Central memory CD4-positive, alpha-beta T cell (primary cell): ENCODE data around the gene FEZF2.

ENCODE experiments used
- DNase-seq: peaks from one replicate; pipeline ENCODE4 v3.0.0; 2022

Gene FEZF2

DNA sequence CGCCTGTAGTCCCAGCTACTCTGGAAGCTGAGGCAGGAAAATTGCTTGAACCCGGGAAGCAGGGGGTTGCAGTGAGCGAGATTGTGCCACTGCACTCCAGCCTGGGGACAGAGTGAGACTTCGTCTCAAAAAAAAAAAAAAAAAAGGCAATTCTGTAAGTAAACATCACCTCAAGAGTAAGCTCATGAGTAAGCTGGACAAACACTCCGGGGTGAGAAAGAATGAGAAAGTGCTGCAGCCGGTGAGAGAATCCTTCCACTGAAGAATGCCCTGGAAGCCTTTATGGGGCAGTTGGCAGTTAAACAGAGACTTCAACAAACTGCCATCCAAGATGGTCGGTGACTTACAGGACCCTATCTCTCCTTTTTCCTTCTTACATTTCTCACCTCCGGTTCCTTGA, 47.5 kb downstream of the FEZF2 start:
- DNase-seq = no peak

DNA sequence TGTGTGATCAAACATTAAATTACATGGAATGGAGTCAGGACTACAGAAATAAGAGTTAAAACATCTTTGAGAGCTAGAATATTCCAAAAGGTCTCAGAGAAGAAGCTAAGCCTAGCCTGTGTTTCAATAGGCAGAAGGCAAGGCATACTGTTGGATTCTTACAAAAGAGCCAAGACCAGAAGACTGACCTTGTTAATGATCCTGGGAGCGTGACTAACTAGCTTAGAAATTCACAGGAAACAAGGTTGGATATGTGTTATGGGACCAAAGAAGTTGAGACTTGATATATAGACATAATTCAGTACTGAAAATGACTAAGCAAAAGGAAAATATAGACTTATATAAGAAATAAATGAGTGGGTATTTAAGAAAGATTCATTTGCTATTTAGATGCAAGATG, 50.1 kb downstream of the FEZF2 start:
- DNase-seq = no peak
